GM21423 (cell line): Measurements from ENCODE around the gene RHEB.

ENCODE experiments used
- ATAC-seq: cut with Tn5 transposase; IDR thresholded peaks from one replicate; pipeline ENCODE4 v1.9.1; 2021; ENCODE audit warnings: mild to moderate bottlenecking, moderate library complexity; ENCODE audit not compliant: unreplicated experiment

The RHEB gene

DNA sequence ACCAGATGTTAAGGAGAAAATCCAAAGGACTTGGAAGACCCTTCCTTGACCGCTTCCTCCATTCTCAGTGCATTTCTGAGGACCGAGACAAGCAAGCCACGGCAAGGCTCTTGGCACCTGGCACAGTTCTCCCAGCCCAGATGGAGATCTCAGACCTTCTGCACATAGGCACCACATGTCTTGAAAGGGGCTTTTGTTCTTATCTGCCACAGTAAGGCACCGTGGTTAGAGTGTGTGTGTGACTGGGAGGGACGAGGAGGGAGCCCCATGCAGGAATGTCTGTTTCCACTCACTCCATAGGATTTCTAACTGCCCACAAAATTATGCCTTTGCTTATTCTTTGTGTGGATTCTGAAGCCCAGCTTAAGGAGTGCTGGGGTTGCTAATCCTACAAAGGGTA lies 99.6 kb downstream of the RHEB start:
- no peak for ATAC-seq

DNA sequence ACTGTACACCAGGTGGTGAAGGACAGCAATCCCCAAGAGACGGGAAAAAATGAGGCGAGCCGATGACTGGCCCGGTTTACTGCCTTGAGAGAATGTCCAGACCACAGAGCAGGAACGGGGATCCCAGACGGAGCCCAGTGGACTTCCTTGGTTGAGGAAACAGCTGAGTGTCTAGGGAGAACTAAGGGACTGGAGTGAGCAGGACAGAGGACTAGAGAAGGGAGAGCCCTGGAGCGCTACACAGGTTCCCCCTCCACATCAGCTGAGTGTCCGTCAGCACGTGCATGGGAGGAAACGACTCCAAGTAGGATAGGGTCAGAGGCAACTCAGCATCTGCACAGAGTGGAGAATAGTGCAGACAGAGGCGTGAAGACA lies 102.8 kb downstream of the RHEB start:
- ATAC-seq: no peak

GRCh38 chr7:151416112-151416940 lies 103.4 kb downstream of the RHEB start:
- no peak for ATAC-seq
